GM12875 (cell line): ENCODE results near the gene LCOR.

ENCODE experiments used
- H3K4me3 ChIP-seq: one replicate; pipeline ENCODE4 v1.5.1; 2011; ENCODE audit warnings: low read depth, low read length, control low read depth
- TF ChIP-seq, protein P1 (sequence below): IDR thresholded peaks from 2 replicates; pipeline ENCODE4 v1.5.1; 2011; ENCODE audit warnings: low read depth, mild to moderate bottlenecking, control low read depth, inconsistent platforms, low read length, moderate library complexity, borderline replicate concordance; ENCODE audit not compliant: insufficient read depth

Gene LCOR

DNA sequence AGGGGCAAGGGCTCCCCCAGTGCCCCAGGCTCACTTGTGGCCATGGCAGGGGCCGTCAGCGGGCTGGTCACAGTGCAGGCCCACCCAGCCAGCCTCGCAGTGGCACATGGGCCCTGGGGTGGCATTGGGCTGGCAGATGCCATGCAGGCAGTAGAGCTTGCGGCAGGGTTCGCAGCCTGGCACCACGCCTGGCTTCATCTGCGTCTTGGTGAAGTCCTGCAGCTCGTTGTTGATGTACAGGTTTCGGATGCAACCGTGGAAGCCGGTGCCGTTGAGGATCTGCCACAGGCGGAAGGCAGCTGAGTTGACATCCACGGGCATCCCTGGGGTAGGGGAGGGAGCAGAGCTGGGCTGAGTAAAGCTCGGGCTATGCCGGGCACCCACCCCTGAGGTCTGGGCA is 170.6 kb downstream of the LCOR start:
- TF ChIP-seq, protein P1, sequence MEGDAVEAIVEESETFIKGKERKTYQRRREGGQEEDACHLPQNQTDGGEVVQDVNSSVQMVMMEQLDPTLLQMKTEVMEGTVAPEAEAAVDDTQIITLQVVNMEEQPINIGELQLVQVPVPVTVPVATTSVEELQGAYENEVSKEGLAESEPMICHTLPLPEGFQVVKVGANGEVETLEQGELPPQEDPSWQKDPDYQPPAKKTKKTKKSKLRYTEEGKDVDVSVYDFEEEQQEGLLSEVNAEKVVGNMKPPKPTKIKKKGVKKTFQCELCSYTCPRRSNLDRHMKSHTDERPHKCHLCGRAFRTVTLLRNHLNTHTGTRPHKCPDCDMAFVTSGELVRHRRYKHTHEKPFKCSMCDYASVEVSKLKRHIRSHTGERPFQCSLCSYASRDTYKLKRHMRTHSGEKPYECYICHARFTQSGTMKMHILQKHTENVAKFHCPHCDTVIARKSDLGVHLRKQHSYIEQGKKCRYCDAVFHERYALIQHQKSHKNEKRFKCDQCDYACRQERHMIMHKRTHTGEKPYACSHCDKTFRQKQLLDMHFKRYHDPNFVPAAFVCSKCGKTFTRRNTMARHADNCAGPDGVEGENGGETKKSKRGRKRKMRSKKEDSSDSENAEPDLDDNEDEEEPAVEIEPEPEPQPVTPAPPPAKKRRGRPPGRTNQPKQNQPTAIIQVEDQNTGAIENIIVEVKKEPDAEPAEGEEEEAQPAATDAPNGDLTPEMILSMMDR, result no peak
- H3K4me3 ChIP-seq, result no peak overlapping the region

DNA sequence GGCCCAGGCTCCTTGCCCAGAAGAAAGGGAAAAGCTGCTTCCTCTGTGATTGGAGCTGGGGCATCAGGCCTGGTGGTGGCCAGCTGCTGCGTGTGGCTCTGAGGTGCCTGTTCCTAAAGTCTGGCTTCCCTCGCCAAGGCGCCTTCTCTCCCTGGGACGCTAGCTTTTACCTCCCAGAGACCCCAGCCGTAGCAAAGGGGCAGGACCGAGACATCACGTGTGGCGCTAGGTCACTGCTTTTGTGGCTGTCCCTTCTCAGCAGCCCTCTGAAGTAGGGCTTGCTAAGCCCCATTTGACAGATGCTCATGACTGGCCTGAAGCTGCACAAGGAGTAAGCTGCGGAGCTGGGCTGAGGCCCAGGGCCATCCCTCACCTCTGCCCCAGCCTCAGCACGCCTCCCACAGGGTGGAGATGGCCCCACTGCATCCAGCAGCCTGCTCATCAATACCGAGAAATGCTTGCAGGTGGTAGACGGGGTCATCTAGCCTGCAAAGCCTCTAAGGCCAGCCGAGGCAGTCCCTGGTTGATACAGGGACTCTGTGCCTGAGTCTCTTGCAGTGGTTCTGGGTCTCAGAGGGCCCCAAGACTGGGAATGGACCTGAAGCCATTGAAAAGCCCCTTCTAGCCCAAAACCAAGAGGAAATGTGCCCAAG is 171.2 kb downstream of the LCOR start:
- no peak overlapping the region for H3K4me3 ChIP-seq
- TF ChIP-seq, protein P1, result no peak

DNA sequence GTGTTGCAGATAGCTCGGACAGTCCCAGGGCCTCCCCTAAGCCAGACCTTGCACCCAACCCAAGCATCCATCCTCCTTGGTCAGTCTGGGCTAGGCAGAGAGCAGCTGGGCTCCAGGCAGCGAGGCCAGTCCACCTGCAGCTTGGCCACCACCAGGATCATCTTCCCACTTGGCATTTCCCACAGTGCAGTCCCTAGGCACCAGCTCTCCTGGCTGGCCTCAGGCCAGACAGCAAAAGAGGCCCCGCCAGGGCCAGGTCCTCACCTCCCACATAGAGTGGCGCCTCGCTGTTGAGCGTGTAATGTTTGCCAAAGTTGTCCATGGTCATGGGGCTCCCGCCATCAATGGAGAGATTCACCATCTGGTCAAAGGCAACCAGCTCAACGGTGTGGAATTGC is 171.7 kb downstream of the LCOR start:
- H3K4me3 ChIP-seq, result no peak overlapping the region
- TF ChIP-seq, protein P1, result no peak

DNA sequence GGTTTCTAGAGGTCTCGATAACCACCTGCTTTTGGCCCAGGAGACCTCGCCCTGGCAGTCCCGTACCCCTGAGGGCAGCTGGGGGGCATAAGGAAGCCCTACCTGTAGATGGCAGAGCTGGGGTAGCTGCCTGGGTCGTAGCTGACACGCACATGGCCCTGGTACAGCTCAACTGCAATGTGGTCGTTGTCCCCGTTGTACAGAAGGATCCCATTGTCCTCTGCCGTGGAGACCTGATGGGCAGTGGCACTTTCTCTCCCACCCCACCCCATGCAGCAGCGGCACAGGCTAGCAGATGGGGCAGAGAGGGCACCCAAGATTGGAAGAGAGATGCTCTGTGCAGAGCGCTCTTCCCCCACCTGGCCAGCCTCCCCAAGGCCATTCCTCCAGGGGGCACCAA is 172.5 kb downstream of the LCOR start:
- no peak overlapping the region for H3K4me3 ChIP-seq
- TF ChIP-seq, protein P1, result no peak

DNA sequence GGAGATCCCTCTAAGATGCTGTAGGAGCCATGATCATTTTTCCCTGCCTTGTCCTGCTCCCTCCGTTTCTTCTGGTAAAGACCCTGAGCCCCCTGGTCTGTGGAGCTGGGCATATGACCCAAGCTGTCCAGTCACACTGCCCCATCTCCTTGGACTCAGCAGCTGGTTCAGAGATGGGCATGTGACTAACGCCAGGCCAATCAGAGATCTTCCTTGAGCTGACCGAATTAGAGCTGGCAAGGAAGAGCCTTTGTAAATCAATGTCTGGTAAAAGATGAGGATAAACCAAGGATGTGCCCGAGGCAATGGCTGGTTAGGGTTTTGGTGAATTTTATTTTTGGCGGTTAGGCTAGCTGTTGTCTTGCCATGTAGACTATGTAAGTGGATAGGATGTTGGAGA is 173.3 kb downstream of the LCOR start:
- H3K4me3 ChIP-seq, result no peak overlapping the region
- TF ChIP-seq, protein P1, result no peak

DNA sequence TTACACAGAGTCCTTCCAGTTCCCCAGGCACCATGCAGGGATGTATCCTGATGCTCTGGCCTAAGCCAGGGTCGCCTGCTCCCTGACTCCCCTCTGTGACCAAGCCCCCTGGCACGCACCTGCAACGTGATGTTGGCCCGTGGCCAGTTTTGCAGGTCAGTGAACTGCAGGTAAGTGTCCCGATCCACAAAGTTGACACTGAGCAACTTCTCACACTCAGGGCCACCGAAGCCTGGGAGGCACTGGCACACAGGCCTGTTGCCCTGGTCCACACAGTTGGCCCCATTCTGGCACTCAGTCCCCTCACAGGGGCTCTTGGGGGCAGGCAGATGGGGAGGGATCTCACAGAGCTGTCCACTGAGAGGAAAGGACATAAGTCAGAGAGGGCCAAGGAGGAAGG is 174.3 kb downstream of the LCOR start:
- H3K4me3 ChIP-seq, result no peak overlapping the region
- TF ChIP-seq, protein P1, result no peak

DNA sequence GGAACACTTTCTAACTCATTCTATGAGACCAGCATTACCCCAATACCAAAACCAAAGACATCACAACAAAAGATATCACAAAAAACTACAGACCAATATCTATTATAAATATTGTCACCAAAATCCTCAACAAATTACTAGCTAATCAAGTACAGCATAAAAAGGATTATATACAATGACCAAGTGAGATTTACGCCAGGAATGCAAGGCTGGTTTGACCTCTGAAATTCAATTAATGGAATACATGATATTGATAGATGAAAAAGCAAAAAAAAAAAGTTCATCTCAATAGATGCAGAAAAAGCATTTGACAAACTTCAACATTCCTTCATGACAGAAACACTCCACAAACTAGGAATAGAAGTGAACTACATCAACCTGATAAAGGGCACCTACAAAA is 175.3 kb downstream of the LCOR start:
- TF ChIP-seq, protein P1, result no peak

More for the DNA sequence above, 175.3 kb downstream of the LCOR start:
- no peak overlapping the region for H3K4me3 ChIP-seq
